GM18505 (cell line): ENCODE results near the gene NTRK2.

Experiments used
- ATAC-seq: cut with Tn5 transposase; IDR thresholded peaks from one replicate; pipeline ENCODE4 v1.9.1; 2021; ENCODE audit not compliant: unreplicated experiment
- POLR2A ChIP-seq: IDR thresholded peaks from 4 replicates; pipeline ENCODE4 v1.6.1; 2011; ENCODE audit warnings: borderline replicate concordance; ENCODE audit not compliant: insufficient read depth, insufficient read length; ENCODE audit errors: extremely low read depth

Gene NTRK2

DNA sequence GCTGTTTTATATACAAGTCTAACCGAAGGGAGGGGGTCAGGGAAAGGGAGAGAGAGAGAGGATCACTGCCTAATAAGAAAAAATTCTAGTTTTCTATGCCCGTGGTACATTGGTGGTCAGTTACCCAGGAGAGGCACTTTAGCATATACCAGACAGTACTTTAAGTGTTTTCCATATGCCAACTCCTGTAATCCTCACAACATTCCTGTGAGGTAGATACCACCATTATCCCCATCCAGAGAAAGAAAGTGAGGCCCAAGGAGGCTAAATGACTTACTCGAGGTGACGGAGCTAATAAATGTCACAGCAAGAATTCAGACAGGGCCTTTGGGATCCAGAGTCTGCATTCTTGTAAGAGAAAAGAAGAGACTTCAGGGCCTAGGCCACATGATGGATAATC lies 161.8 kb downstream of the NTRK2 start:
- TF ChIP-seq POLR2A, result no peak
- no peak for ATAC-seq

- no peak for ATAC-seq
- no peak for TF ChIP-seq POLR2A
Measured at GRCh38 chr9:84832453-84832852, 162.9 kb downstream of the NTRK2 start.

GRCh38 chr9:84834426-84834825 lies 164.9 kb downstream of the NTRK2 start:
- no peak for TF ChIP-seq POLR2A
- no peak for ATAC-seq

- no peak for TF ChIP-seq POLR2A
- ATAC-seq, result no peak
Measured at GRCh38 chr9:84835745-84836144, 166.2 kb downstream of the NTRK2 start.

DNA sequence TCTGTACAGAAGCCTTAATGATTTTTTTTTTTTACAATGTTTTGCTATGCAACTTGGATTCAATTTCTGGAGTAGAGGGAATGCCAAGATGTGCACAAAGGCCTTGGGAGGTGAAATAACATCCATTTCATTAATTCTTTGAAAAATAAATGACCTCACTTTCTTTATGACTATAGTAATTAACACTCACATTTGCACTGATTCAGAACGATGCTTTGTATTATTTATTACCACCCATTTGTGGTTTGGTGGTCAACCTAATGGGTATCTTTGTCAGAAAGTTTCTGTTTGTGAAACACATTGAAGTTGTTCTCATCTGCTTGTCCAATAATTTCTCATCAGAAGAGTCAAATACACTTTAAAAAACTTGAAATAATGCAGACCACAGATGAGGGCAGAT lies 169.3 kb downstream of the NTRK2 start:
- TF ChIP-seq POLR2A, result no peak
- no peak for ATAC-seq

- no peak for TF ChIP-seq POLR2A
- ATAC-seq, result no peak
Measured at GRCh38 chr9:84839541-84839940, 170.0 kb downstream of the NTRK2 start.

DNA sequence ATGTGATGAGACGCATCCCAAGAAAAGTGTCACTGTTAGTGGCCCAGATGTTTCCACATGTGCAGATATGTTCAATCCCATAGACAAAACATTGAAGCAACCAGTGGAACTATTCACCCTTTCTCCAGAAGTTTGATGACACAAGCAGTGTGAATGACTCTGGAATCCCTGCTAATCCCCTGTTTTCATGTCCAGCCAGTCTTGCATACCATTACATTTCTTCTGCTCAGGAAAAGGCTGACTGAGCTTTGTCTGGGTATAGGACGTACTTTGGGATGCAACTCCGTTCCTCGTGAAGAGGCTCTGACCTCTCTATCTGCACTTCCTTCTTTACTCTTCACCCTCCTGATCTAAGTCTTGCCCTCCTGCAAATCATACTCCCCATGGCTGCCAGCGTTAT lies 172.4 kb downstream of the NTRK2 start:
- no peak for ATAC-seq
- TF ChIP-seq POLR2A, result no peak

GRCh38 chr9:84843175-84843824 lies 173.8 kb downstream of the NTRK2 start:
- TF ChIP-seq POLR2A, result no peak
- no peak for ATAC-seq

- TF ChIP-seq POLR2A, result no peak
- ATAC-seq, result no peak
Measured at GRCh38 chr9:84845956-84846900, 176.7 kb downstream of the NTRK2 start.

- ATAC-seq, result no peak
Measured at GRCh38 chr9:84846906-84847305, 177.4 kb downstream of the NTRK2 start.

GRCh38 chr9:84849049-84849448 lies 179.5 kb downstream of the NTRK2 start:
- no peak for TF ChIP-seq POLR2A
- no peak for ATAC-seq

More at GRCh38 chr9:84846906-84847305, 177.4 kb downstream of the NTRK2 start:
- TF ChIP-seq POLR2A, result no peak

DNA sequence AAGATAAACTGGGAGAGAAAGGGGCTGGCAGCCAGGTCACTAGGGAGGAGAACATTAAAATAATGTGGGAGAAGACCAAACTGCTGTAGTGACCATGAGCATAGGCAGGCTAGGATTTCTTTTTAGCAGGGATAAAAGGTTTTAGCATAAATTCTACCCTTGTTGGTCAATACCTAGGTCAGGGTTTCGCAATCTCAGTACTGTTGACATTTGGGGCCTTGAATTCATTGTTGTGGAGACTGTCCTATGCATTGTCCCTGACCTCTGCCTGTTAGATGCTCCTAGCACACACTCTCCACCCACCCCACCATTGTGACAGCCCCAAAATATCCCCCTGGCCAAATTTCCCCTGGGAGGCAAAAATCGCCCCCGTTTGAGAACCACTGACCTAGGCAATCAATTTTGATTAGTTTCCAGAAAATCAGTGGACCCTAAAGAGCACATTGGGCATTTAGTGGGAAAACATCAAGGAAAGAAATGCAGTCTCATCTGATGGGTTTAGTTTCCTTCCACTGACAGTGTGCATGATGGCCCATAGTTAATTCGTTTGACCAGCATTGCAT lies 181.4 kb downstream of the NTRK2 start:
- TF ChIP-seq POLR2A, result no peak
- no peak for ATAC-seq

- ATAC-seq, result no peak
- TF ChIP-seq POLR2A, result no peak
Measured at GRCh38 chr9:84851935-84852585, 182.5 kb downstream of the NTRK2 start.

DNA sequence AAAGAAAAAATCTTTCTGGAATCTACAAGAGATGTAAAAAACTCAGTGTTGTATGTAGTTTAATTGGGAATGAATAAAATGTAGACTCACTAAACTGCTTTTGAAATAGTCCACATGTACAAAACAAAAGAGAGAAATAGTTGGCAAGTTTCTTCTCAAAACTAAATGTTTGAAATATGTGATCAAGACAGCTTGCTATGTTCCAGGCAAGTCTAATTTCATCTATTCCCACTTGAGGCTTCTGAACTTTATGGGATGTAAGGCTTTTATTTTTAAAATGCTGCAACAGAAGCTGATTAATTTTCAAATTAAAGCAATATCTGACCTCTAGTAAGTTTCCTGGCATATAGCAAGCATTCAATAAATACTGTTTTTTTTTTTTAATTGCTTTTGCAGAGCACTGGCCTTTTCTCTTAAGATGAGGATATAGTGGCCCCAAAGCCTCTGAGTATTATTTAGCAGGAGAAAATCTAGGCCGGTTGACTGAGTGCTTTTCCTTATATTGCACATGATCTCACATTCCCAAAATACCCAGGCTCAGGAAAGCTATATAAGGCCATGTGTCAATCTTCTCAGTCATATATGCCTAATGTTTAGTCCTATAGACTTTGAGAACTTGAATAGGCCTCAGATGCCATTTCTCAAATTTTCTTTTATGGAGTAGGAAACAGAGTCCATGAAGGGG lies 183.2 kb downstream of the NTRK2 start:
- no peak for ATAC-seq
- TF ChIP-seq POLR2A, result no peak

DNA sequence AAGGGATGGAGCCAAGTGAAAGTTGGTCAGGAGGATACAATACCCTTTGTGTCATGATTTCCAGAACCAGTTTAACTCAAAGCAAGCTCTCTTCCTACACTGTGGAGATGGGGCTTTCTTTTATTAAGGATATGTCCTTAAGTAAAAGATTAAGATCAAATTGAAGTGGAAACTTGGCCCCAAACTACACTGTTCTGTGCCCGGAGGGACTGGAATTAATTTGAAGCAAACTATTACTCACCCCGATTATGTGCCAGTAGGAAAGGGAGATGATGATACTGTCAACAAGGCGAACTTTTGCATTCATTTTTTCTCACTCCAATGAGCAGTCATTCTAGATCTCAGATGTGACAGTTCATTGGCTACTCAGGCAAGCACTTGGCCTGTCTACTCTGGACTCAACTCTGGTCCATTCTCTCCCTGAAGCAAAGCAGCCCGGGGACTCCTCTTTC lies 186.7 kb downstream of the NTRK2 start:
- ATAC-seq, result no peak

More for the DNA sequence above, 186.7 kb downstream of the NTRK2 start:
- no peak for TF ChIP-seq POLR2A
